HFFc6 (cell line): ENCODE measurements around the gene RUNX3. TPM values are rescaled to one million over a fixed set of nuclear protein-coding genes. Genes with fewer than 3 reads are reported as not detected.

Source experiments
- DNase-seq: peaks from one replicate; pipeline ENCODE4 v3.0.0-alpha.2; 2018
- H3K27ac Mint-ChIP-seq: 2 replicates; pipeline ENCODE4 v1.8.0; 2020; ENCODE audit warnings: mild to moderate bottlenecking, mixed read lengths
- H3K27me3 Mint-ChIP-seq: 2 replicates; pipeline ENCODE4 v1.8.0; 2021; ENCODE audit warnings: mild to moderate bottlenecking, moderate library complexity, mixed read lengths; ENCODE audit not compliant: insufficient read depth
- H3K36me3 Mint-ChIP-seq: 2 replicates; pipeline ENCODE4 v1.8.0; 2021; ENCODE audit warnings: low read depth, mixed read lengths
- H3K4me1 Mint-ChIP-seq: 2 replicates; pipeline ENCODE4 v1.8.0; 2020; ENCODE audit warnings: low read depth, mixed read lengths
- H3K4me3 Mint-ChIP-seq: 2 replicates; pipeline ENCODE4 v1.8.0; 2020; ENCODE audit warnings: mild to moderate bottlenecking, moderate library complexity, mixed read lengths
- H3K9me3 Mint-ChIP-seq: 2 replicates; pipeline ENCODE4 v1.8.0; 2020; ENCODE audit warnings: mild to moderate bottlenecking, mixed read lengths
- CTCF ChIP-seq: fragments of 200-600 bp; sonication (generic); IDR thresholded peaks from 2 replicates; pipeline ENCODE4 v1.5.0; 2021; ENCODE audit warnings: antibody characterized with exemption, mild to moderate bottlenecking
- microRNA-seq: library from miRNA; unstranded; fragments of <30 nt; microRNA quantifications from one replicate; pipeline ENCODE4, GENCODE V29; 2019
- total RNA-seq, 6 experiments: library from RNA; stranded (reverse); fragmentation: NEBNext Ultra II Directional; extraction: Animal tissue kit (Norgen Biotek cat#: 25700); gene quantifications; 2 replicates in 1 of 6; 3 replicates in 5 of 6; pipeline ENCODE4 v1.2.3, GENCODE V29; 2021

Gene RUNX3
- total RNA-seq, 6 experiments from 2014 or later, result not detected

- Mint-ChIP-seq H3K27ac (peak overlapping the region; percentile 38; the same call in 1 of the 2 replicates), H3K4me3 (no peak overlapping the region), H3K36me3 (peaks cover 15% of the 10 kb centered on the region), H3K9me3 (no peaks in the 10 kb centered on the region; the same call in 1 of the 2 replicates), H3K27me3 (peaks cover 28% of the 10 kb centered on the region), H3K4me1 (peaks cover 34% of the 10 kb centered on the region)
- no peak for TF ChIP-seq CTCF
- DNase-seq, result no peak
These were observed 79.7 kb downstream of the RUNX3 start for GRCh38 chr1:24850328-24850920.

- H3K27me3 Mint-ChIP-seq, result peaks cover 24% of the 10 kb centered on the region
- H3K4me1 Mint-ChIP-seq, result peaks cover 34% of the 10 kb centered on the region
- H3K27ac Mint-ChIP-seq, result peak overlapping the region; percentile 33; the same call in 1 of the 2 replicates
- DNase-seq, result no peak
- H3K36me3 Mint-ChIP-seq, result peaks cover 15% of the 10 kb centered on the region
- peak; percentile 25; the same call in 1 of the 2 replicates for TF ChIP-seq CTCF
- no peaks in the 10 kb centered on the region; the same call in 1 of the 2 replicates for H3K9me3 Mint-ChIP-seq
- H3K4me3 Mint-ChIP-seq, result no peak overlapping the region
These were observed 80.3 kb downstream of the RUNX3 start for GRCh38 chr1:24849672-24850295.

Small RNA genes lying within 50 kb of the gene (microRNA-seq; reads per million reads assigned to microRNA genes)
- not detected for gene MIR6731

Other genes starting within 250 kb of the RUNX3 start
- gene CLIC4, start 184.8 kb downstream of the RUNX3 start, total RNA-seq, result 100 to 1,000 TPM; 517 to 729 (median 548) TPM